Retinal pigment epithelial cell (primary cell): ENCODE measurements around the gene OAF.

Source experiments
- DNase-seq: peaks from one replicate; pipeline ENCODE4 v3.0.0-alpha.2; 2010; ENCODE audit warnings: low read depth
- H3K4me3 ChIP-seq: 2 replicates; pipeline ENCODE4 v1.5.1; 2011; ENCODE audit warnings: mild to moderate bottlenecking, low read length, control low read depth, moderate library complexity
- TF ChIP-seq, protein P1 (sequence below): conservative IDR thresholded peaks from 2 replicates; pipeline ENCODE4 v1.5.1; 2011; ENCODE audit warnings: low read depth, low read length, control low read depth, inconsistent platforms

OAF gene

DNA sequence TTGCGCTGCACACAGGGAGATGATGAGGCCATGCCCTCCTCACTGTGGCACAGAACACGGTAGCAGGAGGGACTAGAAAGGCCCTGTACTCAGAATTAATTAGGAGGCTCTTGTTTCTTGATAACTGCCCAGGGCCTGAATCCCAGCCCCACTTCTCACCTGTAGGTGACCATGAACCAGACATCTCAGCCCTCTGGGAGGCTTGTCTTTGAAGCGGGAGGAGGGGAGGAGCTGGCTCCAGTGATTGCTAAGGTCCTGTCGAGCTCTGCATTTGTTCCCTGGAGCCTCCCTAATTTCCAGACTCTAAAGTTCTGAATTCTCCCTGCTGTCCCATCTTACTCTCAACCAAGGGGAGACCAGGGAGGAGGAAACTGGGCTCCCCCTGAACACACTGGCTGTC, 19.8 kb upstream of the OAF start:
- TF ChIP-seq, protein P1, sequence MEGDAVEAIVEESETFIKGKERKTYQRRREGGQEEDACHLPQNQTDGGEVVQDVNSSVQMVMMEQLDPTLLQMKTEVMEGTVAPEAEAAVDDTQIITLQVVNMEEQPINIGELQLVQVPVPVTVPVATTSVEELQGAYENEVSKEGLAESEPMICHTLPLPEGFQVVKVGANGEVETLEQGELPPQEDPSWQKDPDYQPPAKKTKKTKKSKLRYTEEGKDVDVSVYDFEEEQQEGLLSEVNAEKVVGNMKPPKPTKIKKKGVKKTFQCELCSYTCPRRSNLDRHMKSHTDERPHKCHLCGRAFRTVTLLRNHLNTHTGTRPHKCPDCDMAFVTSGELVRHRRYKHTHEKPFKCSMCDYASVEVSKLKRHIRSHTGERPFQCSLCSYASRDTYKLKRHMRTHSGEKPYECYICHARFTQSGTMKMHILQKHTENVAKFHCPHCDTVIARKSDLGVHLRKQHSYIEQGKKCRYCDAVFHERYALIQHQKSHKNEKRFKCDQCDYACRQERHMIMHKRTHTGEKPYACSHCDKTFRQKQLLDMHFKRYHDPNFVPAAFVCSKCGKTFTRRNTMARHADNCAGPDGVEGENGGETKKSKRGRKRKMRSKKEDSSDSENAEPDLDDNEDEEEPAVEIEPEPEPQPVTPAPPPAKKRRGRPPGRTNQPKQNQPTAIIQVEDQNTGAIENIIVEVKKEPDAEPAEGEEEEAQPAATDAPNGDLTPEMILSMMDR = no peak

DNA sequence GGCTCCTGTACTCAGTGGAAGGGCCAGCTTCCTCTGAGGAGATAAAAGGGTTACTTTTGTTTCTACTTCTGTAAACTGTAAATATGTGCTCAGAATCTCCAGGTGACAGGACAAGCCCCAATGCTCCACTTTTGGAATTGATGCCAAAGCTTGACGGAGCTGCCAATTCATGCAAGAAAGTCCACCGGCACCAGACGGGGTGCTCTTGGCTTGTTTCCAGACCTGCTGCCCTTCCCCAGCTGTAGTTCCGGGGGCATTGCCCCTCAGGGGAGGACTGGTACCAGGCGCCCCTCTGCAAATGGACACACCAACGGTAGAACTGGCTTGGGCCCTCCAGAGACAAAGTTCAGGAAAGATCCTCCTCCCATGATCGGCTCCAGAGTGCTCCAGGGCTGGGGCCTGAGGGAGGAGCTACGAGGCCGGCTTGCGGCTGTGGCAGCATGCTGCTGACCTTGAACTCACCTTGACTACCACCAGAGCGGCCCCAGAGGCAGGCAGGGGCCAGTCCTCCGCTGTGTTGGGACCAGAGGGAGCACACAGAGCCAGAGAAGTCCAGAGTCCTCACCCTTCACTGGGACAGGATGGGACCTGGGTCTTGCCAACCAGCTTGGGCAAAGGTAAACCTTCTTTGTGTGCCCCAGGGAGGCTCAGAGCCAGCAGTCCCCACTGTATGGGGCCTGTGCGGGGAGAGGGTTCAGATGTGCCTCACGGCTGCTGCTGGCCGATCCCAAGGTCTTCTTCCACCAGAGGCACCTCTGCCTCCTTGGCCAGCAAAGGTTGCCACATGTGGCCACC, 17.8 kb upstream of the OAF start:
- no peak for DNase-seq
- TF ChIP-seq, protein P1 = no peak
- no peak overlapping the region for H3K4me3 ChIP-seq

More for the DNA sequence above, 19.8 kb upstream of the OAF start:
- H3K4me3 ChIP-seq = no peak overlapping the region
- no peak for DNase-seq

DNA sequence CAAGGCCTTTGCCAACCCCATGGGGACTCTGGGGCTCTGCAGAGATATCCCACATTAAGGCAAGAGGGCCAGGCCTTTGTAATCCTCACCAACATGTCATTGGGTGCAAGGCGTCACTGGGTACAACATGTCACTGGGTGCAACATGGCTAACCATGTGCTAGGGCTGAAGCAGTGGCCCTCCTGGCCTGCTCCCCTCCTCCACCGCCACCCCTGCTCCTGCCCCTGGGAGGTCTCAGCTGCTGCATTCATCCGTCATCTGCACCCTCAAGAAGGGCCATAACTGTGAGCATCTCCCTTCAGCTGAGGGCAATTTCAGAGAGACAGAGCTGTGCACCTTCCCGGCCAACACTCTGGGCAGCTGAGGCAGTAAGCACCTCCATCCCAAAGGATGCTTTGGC, 16.7 kb upstream of the OAF start:
- TF ChIP-seq, protein P1 = no peak
- H3K4me3 ChIP-seq = no peak overlapping the region
- no peak for DNase-seq

- TF ChIP-seq, protein P1 = no peak
- DNase-seq = no peak
- no peak overlapping the region for H3K4me3 ChIP-seq
These were observed 15.1 kb upstream of the OAF start for GRCh38 chr11:120195601-120196320.

DNA sequence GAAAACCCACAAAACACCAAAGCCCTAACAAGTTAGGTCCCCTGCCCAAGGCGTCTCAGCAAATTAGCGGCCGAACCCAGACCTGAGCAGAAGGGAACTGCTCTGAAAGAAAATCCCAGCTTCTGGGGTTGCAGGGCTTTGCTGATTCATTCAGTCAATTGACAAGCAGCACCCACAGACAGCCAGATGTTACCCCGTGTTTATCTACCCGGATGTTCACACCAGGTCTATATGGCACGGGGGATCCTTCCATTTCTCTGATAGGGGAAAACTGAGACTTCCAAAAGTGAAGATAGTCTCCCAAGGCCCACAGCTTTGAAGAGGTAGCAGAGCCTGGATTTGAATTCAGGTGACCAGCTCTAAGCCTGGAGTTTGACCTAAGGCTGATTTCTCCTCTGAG, 14.0 kb upstream of the OAF start:
- no peak for DNase-seq
- TF ChIP-seq, protein P1 = no peak
- no peak overlapping the region for H3K4me3 ChIP-seq

- TF ChIP-seq, protein P1 = no peak
- DNase-seq = no peak
These were observed 13.5 kb upstream of the OAF start for GRCh38 chr11:120197251-120197891.

DNA sequence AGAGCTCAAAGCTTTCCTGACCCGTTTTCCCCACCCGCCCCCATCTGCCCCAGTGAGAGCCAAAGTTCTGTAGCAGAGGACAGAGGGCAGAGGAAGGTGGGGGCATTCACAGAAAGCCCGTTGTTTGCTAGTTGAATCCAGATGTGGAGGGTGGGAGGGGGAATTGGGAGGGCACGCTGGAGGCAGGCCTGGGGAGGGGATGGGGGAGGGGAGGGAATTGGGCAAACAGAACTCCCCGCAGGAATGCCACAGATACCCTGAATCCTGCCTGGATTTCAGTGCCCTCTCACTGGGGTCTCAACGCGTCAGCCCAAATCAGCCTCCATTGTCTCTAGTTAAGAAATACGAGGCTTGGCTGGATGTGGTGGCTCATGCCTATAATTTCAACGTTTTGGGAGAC, 12.9 kb upstream of the OAF start:
- DNase-seq = no peak
- no peak overlapping the region for H3K4me3 ChIP-seq
- TF ChIP-seq, protein P1 = no peak

More at GRCh38 chr11:120197251-120197891, 13.5 kb upstream of the OAF start:
- no peak overlapping the region for H3K4me3 ChIP-seq
